HG02678 (cell line): ENCODE measurements around the gene LKAAEAR1.

ENCODE experiments used
- ATAC-seq: cut with Tn5 transposase; IDR thresholded peaks from one replicate; pipeline ENCODE4 v1.9.1; 2021; ENCODE audit warnings: mild to moderate bottlenecking, moderate library complexity; ENCODE audit not compliant: unreplicated experiment

The LKAAEAR1 gene

DNA sequence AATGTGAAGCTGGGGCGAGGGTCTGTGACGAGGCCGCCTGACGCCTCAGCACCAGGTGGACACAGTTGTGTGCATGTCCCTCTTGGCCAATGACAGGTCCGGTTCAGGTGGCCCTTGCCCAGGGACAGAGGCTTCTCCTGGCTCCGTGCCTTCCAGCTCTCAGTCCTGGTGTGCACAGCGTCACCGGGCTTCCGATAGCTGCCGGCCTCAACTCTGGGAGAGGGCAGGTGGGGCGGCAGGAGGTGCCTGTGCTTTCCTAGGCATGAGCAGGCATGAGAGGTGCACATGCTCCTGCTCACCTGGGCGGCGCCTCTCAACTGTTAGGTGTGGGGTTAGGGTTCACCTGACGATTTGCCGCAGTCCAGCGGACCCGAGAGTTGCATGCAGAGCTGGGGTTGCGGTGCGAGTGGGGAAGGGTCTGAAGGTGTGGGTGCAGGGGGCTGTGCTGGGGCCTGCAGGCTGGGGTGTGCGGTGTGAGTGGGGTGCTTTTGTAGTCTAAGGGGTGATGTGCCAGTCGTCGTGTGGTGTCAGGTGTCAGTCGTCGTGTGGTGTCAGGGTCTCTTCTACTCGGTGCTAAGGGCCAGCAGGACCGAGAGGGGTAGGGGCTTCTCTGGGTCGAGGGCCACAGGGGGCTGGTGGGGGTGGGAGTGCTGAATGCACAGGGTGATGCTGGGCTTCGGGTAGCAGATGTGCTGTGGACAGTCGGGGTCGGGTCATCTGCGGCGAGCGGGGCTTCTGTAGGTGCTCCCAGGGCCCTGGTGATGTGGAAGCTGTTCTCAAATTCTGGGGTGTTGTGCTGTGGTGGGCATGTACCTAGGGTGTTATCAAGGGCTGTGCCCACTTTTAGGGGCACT, 31.0 kb downstream of the LKAAEAR1 start:
- ATAC-seq: no peak

DNA sequence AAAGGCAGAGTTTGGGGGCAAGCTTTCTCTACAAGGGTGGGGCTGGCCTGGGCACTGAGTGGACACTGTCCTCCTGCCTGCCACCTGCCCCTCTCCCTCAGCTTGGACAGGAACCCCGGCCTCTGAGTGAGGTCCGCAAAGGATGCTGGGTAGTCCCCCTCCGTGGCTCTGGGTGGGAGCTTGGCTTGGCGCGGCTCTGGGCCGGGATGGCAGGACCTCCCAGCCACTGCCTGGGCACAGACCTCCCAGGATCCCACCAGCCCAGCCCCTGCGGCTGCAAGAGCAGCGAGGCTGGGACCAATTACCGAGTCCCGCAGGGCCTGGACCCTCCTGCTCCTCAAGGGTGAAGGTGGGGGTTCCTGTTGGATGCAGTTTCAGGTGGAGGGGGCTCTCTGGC, 31.9 kb downstream of the LKAAEAR1 start:
- no peak for ATAC-seq

DNA sequence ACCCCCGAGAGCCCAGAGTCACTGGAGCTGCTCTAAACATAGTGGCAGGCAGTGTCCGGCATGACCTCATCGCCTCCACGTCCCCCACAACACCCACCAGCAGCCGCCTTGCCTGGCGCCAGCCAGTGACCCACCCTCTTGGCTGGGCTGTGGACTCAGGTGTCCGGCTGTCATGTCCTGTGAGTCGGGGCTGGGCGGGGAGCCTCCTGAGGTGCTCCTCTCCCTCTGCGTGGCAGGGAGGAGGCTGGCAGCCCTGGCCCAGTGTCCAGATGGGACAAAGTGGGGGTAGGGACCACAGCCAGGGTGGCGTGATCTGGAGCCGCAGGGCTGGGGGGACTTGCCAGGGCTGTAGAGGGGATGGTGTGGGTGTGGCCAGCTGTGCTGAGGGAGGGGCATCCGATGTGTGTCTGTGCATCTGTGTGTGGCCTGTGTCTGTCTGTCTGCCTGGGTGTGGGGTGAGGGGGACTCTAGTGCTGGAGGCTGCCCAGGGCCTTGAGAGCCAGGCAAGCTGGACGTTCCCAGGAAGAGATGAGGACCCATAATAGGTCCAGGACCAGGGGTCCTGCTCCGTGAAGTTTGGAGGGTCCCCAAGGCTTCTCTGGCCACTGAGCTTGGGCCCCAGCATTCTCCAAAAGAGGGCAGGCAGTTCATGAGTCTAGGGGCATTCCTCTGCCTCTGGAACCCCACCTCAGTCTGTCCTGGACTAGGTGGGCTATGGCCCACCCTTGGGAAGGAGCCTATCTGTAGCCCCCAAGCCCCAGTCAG, 32.5 kb downstream of the LKAAEAR1 start:
- ATAC-seq: no peak

- no peak for ATAC-seq
Observed at GRCh38 chr20:64051033-64051452, 33.2 kb downstream of the LKAAEAR1 start.

DNA sequence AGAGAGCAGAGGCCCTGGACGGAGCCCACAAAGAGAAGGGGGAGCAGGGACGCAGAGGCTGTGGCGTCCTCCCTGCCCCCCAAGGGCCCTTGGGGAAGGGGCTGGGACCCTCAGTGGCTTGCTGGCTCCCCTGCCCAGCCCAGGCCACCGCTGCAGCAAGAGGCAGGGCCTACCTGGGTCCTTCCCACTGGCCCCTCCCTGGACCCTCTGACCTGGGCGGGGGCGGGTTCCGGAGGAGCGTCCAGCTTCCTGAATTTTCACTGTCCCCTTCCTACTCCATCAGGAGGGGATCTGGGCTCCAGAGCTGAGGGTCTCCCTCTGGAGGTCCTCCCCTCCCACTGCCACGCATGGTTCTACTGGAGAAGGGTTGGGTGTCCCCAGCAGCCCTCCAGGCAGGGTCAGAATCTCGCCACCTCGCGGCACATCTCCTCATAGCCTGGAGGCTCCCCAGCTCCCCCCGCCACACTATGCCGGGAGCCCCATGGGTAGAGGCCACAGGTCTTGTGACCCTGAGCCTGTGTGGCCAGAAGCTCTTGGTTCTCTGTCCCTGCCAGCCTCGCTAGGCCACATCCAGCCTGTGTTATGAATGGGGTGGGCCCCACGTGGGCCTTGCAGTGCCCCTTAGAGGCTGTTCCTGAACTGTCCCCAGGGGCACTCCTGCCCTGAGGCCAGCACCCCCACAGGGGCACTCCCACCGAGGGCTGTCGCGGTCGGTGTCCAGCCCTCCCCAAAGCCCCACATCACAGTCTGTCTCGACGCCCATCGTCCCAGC, 33.8 kb downstream of the LKAAEAR1 start:
- ATAC-seq: no peak

- no peak for ATAC-seq
Observed at GRCh38 chr20:64049878-64050260, 34.3 kb downstream of the LKAAEAR1 start.

DNA sequence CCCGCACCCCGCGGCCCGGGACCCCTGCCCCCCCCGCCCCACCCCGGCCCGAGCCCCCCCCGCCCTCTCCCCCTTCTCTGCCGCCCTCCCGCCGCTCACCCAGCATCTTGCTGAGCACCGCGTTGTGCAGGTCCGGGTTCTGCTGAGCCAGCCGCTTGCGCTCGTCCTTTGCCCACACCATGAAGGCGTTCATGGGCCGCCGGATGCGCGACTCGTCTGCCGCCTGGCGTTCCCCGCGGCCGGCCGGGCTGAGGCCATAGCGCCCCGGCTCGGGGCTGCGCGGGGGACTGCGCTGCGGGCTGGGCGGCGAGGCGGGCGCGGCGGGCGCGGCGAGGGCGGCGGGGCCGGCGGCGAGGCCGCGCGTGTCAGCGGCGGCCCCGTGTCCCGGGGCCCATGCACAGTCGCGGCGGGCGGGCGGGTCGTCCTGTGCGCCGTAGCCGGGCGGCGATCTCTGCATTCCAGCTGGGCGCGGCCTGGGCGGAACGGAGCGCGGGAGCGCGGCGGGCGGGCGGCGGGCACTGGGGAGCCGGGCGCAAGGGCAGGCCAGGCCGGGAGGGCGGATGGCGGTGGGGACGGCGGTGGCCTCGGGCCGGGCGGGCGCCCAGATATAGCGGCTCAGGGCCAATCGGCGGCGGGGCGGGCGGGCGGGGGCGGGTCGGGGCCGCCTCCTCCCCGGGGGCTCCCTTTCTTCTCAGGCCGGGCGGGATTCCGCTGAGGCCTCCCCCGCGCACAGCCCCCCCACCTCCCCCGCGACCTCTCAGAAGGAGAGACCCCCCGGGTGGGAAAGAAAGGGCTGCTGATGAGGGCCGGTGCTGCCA, 34.9 kb downstream of the LKAAEAR1 start, which contains the start of gene SOX18:
Gene SOX18 (minus strand): TSS at position 580 of the 818 bp plus-strand sequence. CDS start 123 bp downstream, at position 457.
- no peak for ATAC-seq

DNA sequence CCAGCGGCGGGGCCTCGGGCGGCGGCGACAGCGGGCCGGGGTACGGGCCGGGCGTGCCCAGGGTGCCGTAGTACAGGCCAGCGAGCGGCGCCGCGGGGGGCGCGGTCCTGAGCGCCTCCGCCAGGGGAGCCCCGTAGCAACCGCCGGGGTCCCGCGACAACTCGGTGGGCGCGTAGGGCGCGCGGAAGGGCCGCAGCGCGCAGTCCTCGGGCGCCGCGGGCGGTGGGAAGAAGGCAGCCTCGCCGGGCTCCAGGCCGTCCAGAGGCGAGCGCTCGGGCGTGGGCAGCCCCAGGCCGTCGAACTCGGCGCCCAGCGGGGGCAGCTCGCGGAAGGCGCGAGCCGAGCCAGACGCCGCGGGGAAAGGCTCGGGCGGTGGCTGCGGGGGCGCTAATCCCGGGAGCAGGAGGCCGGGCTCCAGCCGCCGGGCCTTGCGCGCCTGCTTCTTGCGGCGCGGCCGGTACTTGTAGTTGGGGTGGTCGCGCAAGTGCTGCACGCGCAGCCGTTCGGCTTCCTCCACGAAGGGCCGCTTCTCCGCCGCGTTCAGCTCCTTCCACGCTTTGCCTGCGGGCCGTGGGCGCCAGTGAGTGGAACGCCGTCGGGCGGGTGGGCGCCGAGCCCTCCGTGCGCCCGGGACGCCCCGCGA, 35.7 kb downstream of the LKAAEAR1 start:
- no peak for ATAC-seq

- ATAC-seq: no peak
Observed at GRCh38 chr20:64047968-64048401, 36.2 kb downstream of the LKAAEAR1 start.

DNA sequence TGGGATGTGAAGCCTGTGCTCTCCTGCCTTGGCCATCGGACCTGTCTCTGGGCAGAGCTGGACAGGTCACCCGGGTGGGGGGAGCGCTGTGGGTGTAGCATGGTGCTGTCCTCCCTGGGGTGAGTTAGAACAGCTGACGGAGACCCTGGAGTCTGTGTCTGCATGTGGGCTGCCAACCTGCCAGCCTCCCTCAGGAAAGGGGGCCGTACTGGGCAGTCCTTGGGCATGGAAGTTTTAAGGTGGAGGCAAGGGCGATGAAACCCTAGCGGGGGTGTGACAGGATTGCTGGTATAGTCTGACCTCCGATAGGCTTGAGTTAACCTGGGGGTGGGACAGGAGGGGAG, 37.2 kb downstream of the LKAAEAR1 start:
- ATAC-seq: no peak

DNA sequence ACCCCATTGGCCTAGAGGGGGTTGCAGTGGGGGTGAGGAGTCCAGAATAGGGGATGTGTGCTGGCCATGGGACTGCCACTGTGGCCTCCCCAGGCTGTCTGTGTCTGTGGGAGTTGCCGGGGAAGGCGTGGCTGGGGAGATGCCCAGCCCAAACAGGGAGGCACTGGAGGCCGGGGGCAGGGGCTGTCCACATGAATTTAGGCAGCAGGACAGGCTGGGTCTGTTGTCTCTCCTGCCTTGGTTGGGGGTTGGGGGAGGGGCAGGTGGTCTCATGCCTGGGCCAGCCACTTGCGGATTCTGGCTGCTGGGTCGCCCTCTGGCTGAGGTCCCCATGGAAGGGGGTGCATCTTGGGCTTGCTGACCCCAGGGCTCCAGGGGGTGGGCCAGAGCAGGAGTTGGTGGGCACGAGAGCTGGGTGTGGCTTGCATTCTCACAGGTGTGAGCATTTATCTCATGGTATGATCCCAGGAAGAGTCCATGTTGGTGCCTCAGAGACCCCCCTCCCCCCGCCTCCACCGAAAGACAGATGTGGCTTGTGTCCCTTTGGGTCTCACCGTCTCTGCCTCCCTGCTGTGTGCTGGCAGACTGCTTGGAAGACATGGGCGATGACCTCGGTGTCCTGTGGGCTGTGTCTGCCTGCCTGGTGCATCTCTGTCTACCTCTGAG, 38.7 kb downstream of the LKAAEAR1 start:
- no peak for ATAC-seq

DNA sequence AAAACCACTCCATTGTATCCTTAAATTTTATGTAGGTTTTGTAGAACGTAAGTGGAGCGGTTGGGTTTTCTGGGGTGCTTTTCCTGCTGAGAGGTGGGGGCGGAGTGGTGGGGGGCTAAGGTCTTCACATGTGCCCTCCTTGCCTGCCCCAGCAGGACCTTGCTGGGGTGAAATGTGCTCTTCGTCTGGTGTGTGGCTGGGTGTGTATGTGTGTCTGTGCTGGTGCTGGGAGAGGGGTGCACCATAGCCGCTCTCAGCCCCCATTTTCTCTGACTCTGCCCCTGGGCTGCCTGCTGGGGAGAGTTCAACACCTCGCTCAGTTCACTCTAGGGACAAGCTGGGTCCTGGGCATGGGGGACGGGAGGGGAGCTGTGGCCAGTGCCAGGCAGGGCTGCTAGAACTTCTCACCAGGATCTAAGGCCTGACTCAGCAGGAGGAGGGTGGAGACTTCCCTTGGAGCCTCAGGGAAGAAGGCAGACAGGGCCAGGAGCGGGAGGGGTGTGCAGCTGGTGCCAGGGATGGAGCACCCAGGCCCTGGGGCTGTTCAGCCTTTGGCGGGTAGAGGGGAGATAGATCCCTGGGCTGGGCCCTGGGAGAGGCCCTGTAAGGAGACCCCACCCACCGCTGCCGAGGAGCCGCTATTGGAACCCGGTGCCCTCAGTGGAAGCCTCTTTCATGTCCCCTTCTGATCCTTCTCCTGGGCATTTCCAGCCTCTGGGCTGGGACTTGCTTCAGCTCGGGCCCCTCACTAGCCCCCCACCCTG, 39.5 kb downstream of the LKAAEAR1 start:
- no peak for ATAC-seq

GRCh38 chr20:64043768-64044167, 40.4 kb downstream of the LKAAEAR1 start:
- ATAC-seq: no peak

GRCh38 chr20:64042054-64042781, 42.0 kb downstream of the LKAAEAR1 start:
- no peak for ATAC-seq

DNA sequence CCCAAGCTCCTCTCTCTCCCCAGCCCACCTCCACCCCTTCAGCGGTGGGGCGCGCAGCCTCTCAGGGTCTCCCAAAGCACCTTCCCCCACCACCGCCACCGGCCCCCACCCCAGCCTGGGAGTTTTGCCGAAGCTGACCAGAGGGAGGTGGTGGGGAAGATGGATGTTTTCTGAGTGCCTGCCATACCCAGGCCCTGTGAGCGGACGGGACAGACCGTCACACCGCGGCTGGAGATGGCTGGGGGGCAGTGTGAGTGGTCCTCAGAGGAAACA, 42.5 kb downstream of the LKAAEAR1 start:
- no peak for ATAC-seq

DNA sequence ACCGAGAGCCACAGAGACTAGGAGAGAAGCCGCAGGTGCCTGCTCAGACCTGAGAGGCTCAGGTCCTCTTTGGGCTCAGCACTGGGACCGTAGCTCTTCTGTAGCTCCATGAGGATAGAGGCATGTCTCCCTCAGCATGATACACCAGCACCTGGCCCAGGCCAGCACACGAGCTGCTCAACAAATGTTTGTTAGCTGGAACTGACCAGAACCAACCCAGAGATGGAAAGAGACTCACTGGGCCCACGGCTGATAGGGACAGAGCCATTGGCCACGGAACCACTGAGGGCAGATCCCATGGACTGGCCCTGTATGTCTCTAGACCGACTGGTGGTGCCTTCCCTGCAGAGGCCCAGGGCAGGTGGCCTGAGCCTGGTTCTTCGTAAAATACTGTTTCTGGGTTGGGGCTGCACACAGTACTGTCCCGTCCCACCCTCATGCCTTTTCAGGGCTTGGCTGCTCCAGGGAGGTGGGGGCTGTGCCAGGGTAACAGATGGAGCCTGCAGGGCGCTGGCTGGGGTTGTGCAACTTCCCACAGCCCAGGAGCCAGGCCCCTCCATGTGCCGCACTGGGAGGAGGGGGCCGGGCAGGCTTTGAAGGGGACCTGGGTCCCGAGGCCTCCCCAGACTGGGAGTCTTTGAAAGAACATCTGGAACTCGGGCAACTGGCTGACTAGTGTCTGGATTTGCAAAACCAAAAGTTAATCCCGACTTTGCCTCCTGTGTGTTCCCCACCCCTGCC, 43.0 kb downstream of the LKAAEAR1 start:
- ATAC-seq: no peak

DNA sequence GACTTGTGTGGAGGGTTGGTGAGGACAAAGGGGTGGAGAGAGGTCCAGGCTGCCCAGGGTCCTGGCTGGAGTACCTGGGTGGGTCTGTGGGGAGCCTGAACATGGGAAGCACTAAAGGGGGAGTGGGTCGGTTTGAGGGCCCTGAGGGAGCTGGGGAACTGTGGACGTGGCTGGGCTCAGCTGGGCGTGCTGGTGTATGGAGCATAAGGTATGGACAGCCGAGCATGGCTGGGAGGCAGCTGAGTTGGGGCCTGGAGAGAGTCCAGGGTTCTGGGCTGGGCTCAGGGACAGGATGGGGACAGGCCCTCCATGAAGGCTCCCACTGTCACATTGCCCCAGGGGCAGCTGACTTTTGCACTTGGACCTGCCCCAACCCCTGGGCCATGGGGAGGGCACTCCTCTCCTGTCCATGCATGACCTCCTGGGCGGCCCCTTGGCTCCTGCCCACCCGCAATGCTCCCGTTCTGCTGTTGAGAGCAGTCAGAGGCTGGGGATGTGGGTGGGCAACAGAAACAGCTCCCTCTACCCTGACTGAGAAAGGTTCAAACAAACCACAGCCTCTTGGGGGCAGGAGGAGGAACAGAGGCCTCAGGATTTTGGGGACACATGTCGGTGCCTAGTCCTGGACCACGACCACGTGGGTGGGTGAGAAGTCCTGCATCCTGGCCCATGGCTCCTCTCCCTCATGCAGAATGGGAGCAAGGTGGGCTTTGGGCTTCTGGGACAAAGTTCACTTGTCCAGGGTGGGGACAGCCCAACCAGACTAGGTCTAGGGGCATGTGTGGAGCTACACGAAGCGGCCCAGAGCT, 43.8 kb downstream of the LKAAEAR1 start:
- ATAC-seq: no peak
